Measurements from ENCODE around the gene MTRF1.

Gene MTRF1

GRCh38 chr13:41199526-41199925, 63.9 kb downstream of the MTRF1 start:
- no peak overlapping the region for H3K4me3 ChIP-seq (ENCODE audit: low read depth, low read length)
- TF ChIP-seq MYC (IDR thresholded peaks at IDR 0.05; ENCODE audit: low read depth, low read length), result no peak
- no peak for TF ChIP-seq MAX (IDR thresholded peaks at IDR 0.05; ENCODE audit: low read depth, low read length)
- no peak for DNase-seq (ENCODE audit: low read depth)

DNA sequence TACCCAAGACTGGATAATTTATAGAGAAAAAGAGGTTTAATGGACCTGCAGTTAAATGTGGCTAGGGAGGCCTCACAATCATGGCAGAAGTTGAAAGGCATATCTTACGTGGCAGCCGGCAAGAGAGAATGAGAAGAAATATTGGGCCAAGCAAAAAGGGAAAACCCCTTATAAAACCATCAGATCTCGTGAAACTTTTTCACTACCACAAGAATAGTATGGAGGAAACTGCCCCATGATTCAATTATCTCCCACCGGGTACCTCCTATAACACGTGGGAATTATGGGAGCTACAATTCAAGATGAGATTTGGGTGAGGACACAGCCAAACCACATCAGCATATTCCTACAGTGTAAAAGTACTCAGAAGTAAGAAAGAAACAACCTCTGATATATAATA, 64.3 kb downstream of the MTRF1 start:
- DNase-seq (ENCODE audit: low read depth), result no peak
- TF ChIP-seq MYC (IDR thresholded peaks at IDR 0.05; ENCODE audit: low read depth, low read length), result no peak
- TF ChIP-seq CTCF (IDR thresholded peaks at IDR 0.05; ENCODE audit: low read depth, low read length), result no peak
- no peak for TF ChIP-seq POLR2A (IDR thresholded peaks at IDR 0.05; ENCODE audit: extremely low read depth, insufficient read length)
- TF ChIP-seq MAX (IDR thresholded peaks at IDR 0.05; ENCODE audit: low read depth, low read length), result no peak
- H3K4me3 ChIP-seq (ENCODE audit: low read depth, low read length), result no peak overlapping the region

DNA sequence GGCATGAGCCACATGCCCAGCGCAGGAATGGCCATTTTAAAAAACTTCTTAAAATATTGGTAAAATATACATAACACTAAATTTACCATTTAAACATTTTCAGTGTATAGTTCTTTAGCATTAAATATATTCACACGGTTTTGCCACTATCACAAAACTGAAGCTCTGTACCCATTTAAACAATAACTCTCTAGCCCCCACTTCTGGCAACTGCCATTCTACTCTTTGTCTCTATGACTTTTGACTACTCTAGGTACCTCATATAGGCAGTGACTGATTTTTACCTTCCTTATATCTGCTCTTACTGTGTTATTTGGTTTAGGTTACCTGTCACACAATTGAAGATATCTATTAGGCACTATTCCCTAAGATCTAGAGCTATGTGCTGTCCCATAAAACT, 66.8 kb downstream of the MTRF1 start:
- peak; percentile 48 for DNase-seq (ENCODE audit: low read depth)
- TF ChIP-seq CTCF (IDR thresholded peaks at IDR 0.05; ENCODE audit: low read depth, low read length) (peak; percentile 47), MAX (IDR thresholded peaks at IDR 0.05; ENCODE audit: low read depth, low read length) (no peak)
- H3K4me3 ChIP-seq (ENCODE audit: low read depth, low read length), result no peak overlapping the region

DNA sequence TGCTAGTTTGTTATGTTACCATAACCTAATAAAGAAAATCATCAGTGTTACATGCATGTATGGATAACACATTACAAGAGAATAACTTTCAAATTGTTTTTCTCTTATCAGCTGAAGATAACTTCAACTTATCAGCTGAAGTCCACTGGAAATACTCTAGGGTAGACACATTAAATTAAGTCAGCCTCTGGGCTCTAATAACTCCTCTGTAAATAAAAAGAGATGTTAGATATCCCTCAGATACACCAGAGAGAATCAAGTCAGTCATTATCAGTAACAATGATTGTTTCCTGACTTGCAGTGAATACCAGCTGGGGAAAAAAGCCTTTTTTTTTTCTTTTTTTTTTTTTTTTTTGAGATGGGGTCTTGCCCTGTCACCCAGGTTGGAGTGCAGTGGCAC, 67.4 kb downstream of the MTRF1 start:
- TF ChIP-seq MAX (IDR thresholded peaks at IDR 0.05; ENCODE audit: low read depth, low read length), result no peak
- no peak for TF ChIP-seq MYC (IDR thresholded peaks at IDR 0.05; ENCODE audit: low read depth, low read length)
- no peak for TF ChIP-seq POLR2A (IDR thresholded peaks at IDR 0.05; ENCODE audit: extremely low read depth, insufficient read length)
- no peak for TF ChIP-seq CTCF (IDR thresholded peaks at IDR 0.05; ENCODE audit: low read depth, low read length)
- H3K4me3 ChIP-seq (ENCODE audit: low read depth, low read length), result no peak overlapping the region
- DNase-seq (ENCODE audit: low read depth), result no peak

- DNase-seq (ENCODE audit: low read depth), result peak; percentile 99
- H3K4me3 ChIP-seq (ENCODE audit: low read depth, low read length), result peak within 1 kb of the TSS; percentile 54
- peak; percentile 64 for TF ChIP-seq POLR2A (IDR thresholded peaks at IDR 0.05; ENCODE audit: extremely low read depth, insufficient read length)
- TF ChIP-seq MAX (IDR thresholded peaks at IDR 0.05; ENCODE audit: low read depth, low read length), result peak; percentile 56
- no peak for TF ChIP-seq CTCF (IDR thresholded peaks at IDR 0.05; ENCODE audit: low read depth, low read length)
- TF ChIP-seq MYC (IDR thresholded peaks at IDR 0.05; ENCODE audit: low read depth, low read length), result peak; percentile 92
Measured at GRCh38 chr13:41193919-41194824, 69.2 kb downstream of the MTRF1 start, which contains the start of gene KBTBD7. Gene KBTBD7, minus strand, starts transcription at chr13:41194569. Its CDS starts 312 bp downstream, at chr13:41194257.

DNA sequence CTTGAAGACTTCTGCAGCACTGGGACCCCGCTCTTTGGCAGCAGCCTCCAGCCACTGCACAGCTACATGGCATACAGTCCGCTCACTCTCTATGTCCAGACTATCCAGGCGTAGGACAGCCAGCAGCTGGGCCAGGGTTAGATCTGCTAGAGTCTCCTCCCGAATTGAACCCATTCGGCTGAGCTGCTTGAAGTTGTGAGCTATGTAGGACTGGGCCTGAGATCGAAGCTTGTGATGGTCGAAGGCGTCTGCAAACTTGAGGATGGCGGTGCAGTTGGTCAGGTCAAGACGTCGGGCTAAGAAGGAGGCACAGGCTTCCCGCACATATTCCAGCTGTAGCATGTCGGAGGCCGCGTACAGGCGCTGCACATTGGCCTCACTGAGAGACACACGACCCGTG, 69.9 kb downstream of the MTRF1 start:
- H3K4me3 ChIP-seq (ENCODE audit: low read depth, low read length), result peak overlapping the region; percentile 54
- TF ChIP-seq CTCF (IDR thresholded peaks at IDR 0.05; ENCODE audit: low read depth, low read length), result no peak
- no peak for TF ChIP-seq POLR2A (IDR thresholded peaks at IDR 0.05; ENCODE audit: extremely low read depth, insufficient read length)
- no peak for TF ChIP-seq MYC (IDR thresholded peaks at IDR 0.05; ENCODE audit: low read depth, low read length)
- TF ChIP-seq MAX (IDR thresholded peaks at IDR 0.05; ENCODE audit: low read depth, low read length), result no peak
- DNase-seq (ENCODE audit: low read depth), result peak; percentile 20

Data from NB4 (cell line).